ENCODE data around the gene PHGDH.
"Not testable (repeated sequence)": the region's sequence is repeated elsewhere in the genome, so short reads cannot be mapped to it uniquely, and the experiment has no call there.

PHGDH gene

DNA sequence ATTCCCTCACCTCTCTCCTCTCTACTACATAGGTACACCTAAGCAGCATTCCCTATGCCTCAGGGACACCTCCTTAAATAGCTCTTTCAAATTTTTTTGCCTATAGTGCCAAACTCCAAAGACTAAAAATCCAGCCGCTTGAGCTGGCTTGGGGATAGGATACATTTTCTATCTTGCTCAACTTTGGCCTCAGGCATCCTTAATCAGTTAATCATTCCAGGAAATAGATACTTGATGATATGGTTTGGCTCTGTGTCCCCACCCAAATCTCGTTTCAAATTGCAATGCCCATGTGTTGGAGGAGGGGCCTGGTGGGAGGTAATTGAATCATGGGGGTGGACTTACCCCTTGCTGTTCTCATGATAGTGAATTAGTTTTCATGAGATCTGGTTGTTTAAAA lies 11.4 kb upstream of the PHGDH start:
- DNase-seq = no peak

GRCh38 chr1:119701659-119702058 lies 10.1 kb upstream of the PHGDH start:
- no peak for DNase-seq

- DNase-seq = peak; percentile 54
Measured at GRCh38 chr1:119702384-119702783, 9.3 kb upstream of the PHGDH start.

GRCh38 chr1:119703666-119704450 lies 7.9 kb upstream of the PHGDH start:
- no peak for DNase-seq

- DNase-seq = not testable (repeated sequence)
Measured at GRCh38 chr1:119706599-119706998, 5.1 kb upstream of the PHGDH start.

DNA sequence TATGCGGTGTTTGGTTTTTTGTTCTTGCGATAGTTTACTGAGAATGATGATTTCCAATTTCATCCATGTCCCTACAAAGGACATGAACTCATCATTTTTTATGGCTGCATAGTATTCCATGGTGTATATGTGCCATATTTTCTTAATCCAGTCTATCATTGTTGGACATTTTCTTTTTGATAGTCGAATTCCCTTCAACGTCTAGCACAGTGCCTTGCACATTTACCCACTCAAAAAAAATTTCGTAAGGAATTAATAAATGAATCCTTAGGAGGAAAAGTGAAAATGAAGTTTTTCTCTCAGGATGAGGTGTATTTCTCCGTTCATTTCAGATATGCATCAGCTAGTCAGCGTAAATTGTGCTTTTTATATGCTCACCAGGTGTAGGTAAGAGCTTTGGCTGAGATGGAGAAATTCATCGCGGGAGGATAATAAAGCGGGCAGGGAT lies 354 bp upstream of the PHGDH start:
- DNase-seq = not testable (repeated sequence)

- DNase-seq = peak; percentile 87
Measured at GRCh38 chr1:119712342-119713038, 756 bp downstream of the PHGDH start.

- DNase-seq = peak; percentile 11
Measured at GRCh38 chr1:119713039-119713748, 1.5 kb downstream of the PHGDH start.

DNA sequence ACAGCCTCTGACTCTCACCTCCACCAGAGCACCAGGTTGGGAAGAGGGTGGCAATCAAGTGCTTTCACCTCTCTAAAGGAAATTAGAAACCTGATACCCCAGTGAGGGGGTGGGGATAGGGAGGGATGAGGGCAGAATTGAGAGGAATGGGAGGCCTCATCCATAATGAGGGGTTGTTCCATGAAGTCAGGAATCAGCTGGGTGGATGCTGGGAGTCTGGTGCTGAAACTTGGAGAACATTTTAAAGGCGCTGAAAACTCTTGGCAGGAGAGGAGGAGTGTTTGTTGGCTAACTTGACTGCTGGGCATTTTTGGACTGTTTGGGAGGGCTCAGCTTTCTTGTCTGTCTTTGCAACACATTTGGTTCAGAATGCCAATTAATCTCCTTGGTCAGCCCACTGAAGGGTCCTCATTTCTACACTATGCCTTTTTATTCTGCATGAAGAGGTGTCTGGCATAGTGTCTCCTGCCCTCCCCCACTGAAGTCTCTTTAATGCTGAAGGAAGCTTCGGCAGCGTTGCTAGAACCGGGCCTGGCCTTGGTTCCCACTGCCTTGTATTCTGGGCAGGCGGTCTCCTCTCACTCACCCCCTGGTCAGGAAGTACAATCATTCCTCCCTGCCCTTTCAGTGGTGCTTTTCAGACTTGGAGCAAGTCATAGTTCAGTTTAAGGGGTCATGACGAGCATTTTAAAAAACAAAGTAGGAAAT lies 2.2 kb downstream of the PHGDH start:
- DNase-seq = no peak

DNA sequence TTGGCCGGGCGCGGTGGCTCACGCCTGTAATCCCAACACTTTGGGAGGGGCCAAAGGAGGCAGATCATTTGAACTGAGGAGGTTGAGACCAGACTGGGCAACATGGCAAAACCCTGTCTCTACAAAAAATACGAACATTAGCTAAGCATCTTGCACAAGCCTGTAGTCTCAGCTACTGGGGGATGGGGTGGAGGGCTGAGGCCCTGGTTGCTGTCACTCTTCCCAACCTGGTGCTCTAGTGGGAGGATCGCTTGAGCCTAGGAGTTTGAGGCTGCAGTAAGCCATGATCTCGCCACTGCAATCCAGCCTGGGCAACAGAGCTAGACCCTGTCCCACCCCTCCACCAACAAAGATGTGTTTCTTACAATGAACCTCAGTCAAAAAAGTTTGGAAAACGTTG lies 2.8 kb downstream of the PHGDH start:
- DNase-seq = peak; percentile 14

DNA sequence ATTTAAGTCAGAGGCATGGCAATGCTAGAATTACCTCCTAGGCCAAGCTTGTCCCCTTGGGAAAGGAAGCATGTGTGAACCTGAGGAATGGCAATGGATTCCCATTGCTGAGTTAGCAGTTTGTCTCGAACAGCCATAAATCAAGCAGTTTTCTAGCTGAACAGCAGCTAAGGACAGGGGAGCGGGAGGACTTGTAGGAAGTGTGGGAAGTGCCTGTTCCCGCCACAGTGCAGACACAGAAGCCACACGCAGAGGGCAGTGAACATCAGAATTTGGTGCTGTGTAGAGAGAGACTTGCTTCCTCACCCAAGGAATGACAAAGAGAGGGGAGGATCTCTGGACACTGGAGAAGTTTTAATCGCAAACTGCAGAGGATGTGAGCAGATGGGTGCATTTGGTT lies 3.8 kb downstream of the PHGDH start:
- DNase-seq = peak; percentile 34

DNA sequence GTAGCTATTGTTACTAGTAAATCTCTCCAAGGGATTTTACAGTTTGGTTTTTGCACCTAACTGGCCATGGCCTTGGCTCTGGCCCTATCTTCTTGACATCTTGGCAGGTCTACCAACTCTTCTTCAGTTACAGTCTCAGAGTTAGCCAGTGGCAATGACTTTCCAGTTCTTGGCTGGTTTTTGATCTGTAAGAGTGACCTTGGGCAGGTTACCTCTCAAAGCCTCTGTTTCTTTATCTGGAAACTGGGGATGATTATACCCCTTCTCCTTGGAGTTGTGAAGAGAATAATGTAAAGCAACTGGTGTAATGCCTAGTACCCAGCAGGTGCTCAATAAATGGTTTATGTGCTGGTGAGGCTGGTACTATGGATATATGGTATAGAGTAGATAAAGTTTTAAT lies 6.7 kb downstream of the PHGDH start:
- DNase-seq = no peak

DNA sequence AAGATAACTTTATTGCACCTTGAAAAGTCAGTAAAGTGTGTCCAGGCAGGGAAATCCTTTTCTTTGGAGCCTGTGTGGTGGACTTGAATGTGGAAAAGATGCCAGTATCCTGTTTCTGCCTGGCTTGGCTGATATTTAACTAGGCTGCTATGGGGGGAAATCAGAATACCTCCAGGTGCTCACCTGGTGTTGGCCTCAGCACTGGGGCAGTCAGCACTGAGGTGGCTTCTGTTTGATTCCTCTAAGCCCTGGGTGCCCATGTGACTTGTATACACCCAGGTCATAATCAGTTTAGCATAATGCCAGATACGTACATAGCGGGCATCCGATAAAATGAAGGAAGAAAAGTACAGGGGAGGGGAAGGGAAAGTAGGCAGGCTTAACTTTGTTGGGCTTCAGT lies 7.2 kb downstream of the PHGDH start:
- DNase-seq = no peak

GRCh38 chr1:119720866-119721440 lies 9.2 kb downstream of the PHGDH start:
- no peak for DNase-seq

DNA sequence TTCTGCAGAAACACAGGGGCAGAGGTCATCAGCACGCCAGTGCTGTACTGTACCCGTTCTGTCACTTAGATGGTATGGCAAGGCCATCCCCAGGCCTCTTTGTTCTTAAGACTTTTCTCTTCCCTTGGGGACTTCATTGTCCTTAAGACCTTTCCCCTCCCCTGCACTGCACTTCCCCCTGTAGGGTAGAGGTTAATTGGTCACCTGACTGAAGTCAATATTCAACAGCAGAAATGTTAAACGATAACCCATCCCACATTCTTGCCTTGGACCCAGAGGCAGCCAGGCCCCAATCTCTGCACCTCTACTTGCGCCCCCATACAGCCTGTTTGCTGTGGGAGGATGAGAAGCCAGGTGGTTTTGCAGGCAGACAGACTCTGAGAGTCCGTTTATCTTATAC lies 10.2 kb downstream of the PHGDH start:
- no peak for DNase-seq

GRCh38 chr1:119724611-119725218 lies 13.0 kb downstream of the PHGDH start:
- DNase-seq = no peak

- DNase-seq = no peak
Measured at GRCh38 chr1:119725626-119726025, 13.9 kb downstream of the PHGDH start.

- DNase-seq = no peak
Measured at GRCh38 chr1:119727991-119728390, 16.3 kb downstream of the PHGDH start.

- no peak for DNase-seq
Measured at GRCh38 chr1:119729044-119729443, 17.3 kb downstream of the PHGDH start.

DNA sequence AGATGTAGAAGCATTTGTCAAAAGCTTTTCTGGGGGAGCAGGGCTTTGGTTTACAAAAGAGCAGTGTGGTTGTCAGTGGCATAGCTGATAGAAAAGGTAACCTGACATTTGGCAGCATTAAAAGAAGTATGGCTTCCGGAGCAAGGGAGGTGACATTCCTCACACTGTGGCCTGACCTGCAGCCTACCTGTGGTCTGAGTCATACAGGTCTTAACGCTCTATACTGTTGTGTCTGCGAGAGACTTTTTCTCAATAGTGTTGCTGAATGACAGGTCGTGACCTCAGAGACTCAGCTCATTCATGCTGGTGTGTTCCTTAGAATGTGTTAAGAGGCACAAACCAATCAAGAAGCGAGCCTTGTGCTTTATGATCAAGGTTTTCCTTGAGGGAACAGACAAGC lies 19.3 kb downstream of the PHGDH start:
- DNase-seq = no peak

DNA sequence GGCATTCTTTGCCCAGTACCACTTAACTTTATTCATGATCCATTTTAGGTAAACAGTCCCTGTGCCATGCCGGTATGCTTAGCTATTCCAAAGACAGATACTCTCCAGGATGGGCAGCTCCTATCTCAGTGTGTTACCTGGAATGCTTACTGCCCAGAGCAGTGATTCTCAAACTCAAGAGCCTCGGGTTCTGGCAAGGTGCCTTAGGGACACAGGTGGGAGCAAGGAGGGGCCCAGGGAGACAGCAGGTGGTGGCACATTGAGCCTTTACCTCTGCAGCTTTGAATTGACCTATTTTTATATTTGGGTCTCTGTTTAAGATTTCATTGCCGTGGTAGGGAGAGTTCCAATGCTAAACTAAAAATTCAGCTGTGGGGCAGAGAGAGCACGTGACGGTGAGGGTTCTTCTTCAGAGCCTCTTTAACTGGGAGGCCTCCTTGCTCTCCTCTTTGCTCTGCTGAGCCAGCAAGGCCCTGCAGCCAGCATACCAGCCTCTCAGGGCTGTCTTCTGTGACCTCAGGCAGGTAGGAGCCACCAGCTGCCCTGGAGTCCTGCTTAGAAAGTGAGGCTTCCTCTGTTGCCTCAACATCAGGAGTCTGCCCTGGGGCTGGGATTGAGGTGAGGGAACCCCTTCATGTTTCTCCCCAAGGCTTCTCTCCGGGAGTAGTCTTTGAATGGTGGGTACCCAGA lies 20.2 kb downstream of the PHGDH start:
- DNase-seq = no peak
